Mononuclear cell (primary cell): ENCODE measurements around the gene TMEM40. TPM values are rescaled to one million over a fixed set of nuclear protein-coding genes. Genes with fewer than 3 reads are reported as not detected.
"Not testable (repeated sequence)": the region's sequence is repeated elsewhere in the genome, so short reads cannot be mapped to it uniquely, and the experiment has no call there.

Experiments used
- H3K27me3 ChIP-seq: 2 replicates; pipeline ENCODE4 v1.6.0; 2011; ENCODE audit warnings: low read length, control low read depth; ENCODE audit not compliant: insufficient read depth
- H3K4me1 ChIP-seq: 2 replicates; pipeline ENCODE4 v1.5.1; 2011; ENCODE audit warnings: mild to moderate bottlenecking, low read length, control low read depth; ENCODE audit not compliant: insufficient read depth
- H3K4me3 ChIP-seq: 2 replicates; pipeline ENCODE4 v1.5.1; 2011; ENCODE audit warnings: mild to moderate bottlenecking, low read length, moderate library complexity
- H3K9me3 ChIP-seq: 2 replicates; pipeline ENCODE4 v1.5.1; 2011; ENCODE audit warnings: low read depth, mild to moderate bottlenecking, control low read depth, low read length
- total RNA-seq: library from RNA; depleted of rRNA; stranded (reverse); fragments of >200 nt; gene quantifications from one replicate; pipeline ENCODE4 v1.2.3, GENCODE V29; 2012

Gene TMEM40
- total RNA-seq, 1 donor, result 3.8 TPM

DNA sequence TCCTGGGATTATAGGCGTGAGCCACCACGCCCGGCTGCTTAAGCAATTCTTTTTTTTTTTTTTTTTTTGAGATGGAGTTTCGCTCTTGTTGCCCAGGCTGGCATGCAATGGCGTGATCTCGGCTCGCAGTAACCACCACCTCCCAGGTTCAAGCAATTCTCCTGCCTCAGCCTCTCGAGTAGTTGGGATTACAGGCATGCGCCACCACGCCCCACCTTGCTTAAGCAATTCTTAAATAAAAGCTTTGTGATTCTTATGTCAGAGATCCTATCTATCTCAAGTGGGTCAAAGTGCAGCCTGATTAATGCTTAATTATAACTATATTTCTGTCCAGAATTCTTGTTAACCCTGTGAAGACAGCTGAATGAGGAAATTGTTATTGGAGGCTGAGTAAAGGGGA is 57.5 kb downstream of the TMEM40 start:
- not testable (repeated sequence) for H3K9me3 ChIP-seq, H3K4me1 ChIP-seq, H3K4me3 ChIP-seq, H3K27me3 ChIP-seq

DNA sequence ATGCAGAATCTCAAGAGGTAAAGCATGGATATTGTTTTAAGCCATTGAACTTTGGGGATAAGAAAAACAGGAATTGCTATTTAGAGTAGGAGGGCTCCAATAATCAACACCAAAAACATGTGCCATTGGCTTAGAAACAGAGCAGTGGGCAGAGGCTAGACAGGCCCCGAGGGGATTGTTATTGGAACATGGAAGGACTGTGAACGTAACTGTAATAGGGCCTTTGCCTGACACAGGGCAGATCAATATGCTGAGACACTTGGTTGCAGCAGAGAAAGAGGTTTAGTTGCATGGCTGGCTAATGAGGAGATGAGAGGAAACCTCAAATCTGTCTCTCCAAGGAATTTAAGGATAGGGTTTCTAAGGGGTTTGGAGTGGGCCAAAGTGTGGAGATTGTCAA is 58.3 kb downstream of the TMEM40 start:
- Histone ChIP-seq H3K4me3 (no peak overlapping the region), H3K4me1 (peaks cover 5% of the 10 kb centered on the region), H3K27me3 (no peaks in the 10 kb centered on the region), H3K9me3 (no peaks in the 10 kb centered on the region)

DNA sequence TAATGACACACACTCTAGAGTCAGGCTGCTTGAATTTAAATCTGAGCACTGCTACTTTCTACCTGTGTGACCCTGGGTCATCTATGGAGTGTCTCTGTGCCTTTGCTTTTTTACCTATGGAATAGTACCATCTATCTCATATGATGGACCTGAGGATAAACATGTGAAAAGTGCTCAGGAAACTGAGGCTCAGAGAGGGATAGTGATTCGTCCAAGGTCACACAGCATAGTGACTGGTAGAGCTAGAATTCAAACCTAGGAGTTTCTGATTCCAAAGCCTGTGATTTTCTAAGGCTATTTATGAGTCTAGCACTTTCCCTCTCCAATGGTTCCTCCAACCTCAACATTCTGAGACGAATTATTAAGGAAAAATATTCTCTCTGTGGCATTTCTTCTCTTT is 63.1 kb downstream of the TMEM40 start:
- H3K27me3 ChIP-seq, result no peaks in the 10 kb centered on the region
- H3K4me3 ChIP-seq, result no peak overlapping the region
- H3K9me3 ChIP-seq, result no peaks in the 10 kb centered on the region
- H3K4me1 ChIP-seq, result peaks cover 5% of the 10 kb centered on the region

DNA sequence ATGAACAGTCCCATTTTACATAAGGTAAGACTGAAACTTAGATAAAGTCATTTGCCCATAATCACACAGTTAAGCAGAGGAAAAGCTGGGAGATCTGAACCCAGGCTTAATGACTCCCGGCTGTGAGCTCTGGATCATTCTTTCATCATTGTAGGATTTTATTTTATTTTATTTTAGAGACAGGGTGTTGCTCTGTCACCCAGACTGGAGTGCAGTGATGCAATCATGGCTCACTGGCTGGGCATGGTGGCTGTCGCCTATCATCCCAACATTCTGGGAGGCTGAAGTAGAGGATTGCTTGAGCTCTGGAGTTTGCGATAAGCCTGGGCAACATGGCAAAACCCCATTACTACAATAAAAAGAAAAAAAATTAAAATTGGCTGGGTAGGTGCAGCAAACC is 63.9 kb downstream of the TMEM40 start:
- H3K4me3 ChIP-seq, result no peak overlapping the region
- no peaks in the 10 kb centered on the region for H3K9me3 ChIP-seq
- H3K27me3 ChIP-seq, result no peaks in the 10 kb centered on the region
- peaks cover 5% of the 10 kb centered on the region for H3K4me1 ChIP-seq

DNA sequence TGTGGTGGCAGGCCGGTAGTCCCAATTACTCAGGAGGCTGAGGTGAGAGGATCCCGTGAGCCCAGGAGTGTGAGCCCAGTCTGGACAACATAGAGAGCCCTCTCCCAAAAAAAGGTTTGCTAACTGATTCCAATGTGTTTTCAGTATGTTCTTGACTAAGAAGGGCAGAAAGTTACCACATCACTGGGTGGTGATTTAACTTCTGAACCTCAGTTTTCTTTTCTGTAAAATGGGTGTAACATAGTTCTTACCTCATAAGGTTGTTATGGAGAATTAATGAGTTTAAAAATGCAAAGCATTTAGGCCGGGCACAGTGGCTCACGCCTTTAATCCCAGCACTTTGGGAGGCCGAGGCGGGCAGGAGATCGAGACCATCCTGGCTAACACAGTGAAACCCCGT is 66.6 kb downstream of the TMEM40 start:
- Histone ChIP-seq H3K4me1 (peaks cover 5% of the 10 kb centered on the region), H3K4me3 (no peak overlapping the region), H3K27me3 (no peaks in the 10 kb centered on the region), H3K9me3 (no peaks in the 10 kb centered on the region)

DNA sequence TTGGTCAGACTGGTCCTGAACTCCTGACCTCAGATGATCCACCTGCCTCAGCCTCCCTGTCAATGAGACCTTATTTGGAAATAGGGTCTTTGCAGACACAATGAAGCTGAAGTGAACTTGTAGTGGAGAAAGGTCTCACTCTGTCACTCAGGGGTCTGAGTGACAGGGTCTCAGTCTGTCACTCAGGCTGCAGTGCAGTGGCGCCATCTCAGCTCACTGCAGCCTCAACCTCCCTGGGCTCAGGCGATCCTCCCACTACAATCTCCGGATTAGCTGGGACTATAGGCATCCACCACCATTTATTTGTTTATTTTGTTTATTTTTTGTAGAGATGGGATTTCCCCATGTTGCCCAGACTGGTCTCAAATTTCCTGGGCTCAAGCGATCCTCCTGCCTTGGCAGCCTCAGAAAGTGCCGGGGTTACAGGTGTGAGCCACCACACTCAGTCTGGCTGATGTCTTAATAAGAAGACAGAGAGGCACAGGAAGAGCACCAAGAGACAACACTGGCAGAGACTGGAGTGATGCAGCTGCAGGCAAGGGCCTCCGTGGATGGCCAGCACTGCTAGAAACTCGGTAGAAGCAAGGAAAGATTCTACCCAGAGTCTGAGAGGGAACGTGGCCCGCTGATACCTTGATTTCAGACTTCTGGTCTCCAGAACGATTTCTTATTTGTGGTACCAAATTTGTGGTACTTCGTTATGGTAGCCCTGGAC is 68.9 kb downstream of the TMEM40 start:
- no peak overlapping the region for H3K4me3 ChIP-seq
- H3K9me3 ChIP-seq, result no peaks in the 10 kb centered on the region
- no peaks in the 10 kb centered on the region for H3K27me3 ChIP-seq
- no peaks in the 10 kb centered on the region for H3K4me1 ChIP-seq

DNA sequence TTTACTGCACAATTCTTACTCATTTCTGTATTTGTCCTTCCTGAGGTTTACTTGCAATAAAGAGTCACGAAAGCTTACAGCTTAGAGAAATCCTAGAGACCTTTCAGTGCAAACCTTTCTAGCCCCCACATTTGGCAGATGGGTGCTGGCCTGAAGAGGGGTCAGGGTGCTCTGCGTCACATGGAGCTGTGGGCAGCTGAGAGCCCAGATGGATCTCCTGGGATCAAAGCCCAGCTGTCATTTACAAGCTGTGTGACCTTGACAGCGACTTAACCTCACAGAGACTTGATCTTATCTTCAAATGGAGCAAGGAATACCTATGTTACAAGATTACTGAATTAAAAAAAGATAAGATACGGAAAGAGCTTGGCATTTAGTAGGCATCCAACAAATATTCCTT is 71.1 kb downstream of the TMEM40 start:
- Histone ChIP-seq H3K9me3 (no peaks in the 10 kb centered on the region), H3K4me3 (no peak overlapping the region), H3K4me1 (peaks cover 8% of the 10 kb centered on the region), H3K27me3 (no peaks in the 10 kb centered on the region)

DNA sequence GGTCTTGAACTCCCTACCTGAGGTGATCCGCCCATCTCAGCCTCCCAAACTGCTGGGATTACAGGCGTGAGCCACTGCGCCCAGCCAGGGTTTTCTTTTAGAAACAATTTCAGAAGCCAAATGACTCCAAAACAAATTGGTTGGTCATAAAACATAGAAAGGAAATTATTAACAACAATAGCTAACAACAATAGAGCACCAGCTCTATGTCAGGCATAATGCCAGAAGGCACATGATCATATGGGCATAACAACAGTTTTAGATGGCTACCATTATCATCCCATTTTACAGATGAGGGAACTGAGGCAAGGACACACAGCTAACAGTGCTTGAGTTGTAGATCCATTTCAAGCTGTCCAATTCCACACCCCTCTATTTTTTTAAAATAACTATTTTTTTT is 73.0 kb downstream of the TMEM40 start:
- Histone ChIP-seq H3K9me3 (no peaks in the 10 kb centered on the region), H3K4me1 (peaks cover 24% of the 10 kb centered on the region), H3K4me3 (no peak overlapping the region), H3K27me3 (no peaks in the 10 kb centered on the region)

Other genes with a start within 250 kb of the TMEM40 start
- not detected for gene MKRN2OS, start 213.8 kb downstream of the TMEM40 start, total RNA-seq
- gene MKRN2, start 202.2 kb downstream of the TMEM40 start, total RNA-seq, result 19.7 TPM
- gene RAF1, start 95.1 kb downstream of the TMEM40 start, total RNA-seq, result 176 TPM
- gene CAND2, start 37.4 kb upstream of the TMEM40 start, total RNA-seq, result 0.84 TPM
- gene RPL32, start 82.3 kb upstream of the TMEM40 start, total RNA-seq, result 2,127 TPM